NCI-H2029 (cell line): ENCODE measurements around the gene CAPN5.

Experiments
- DNase-seq: peaks from one replicate; lab custom pipeline; 2025; lab: John Stamatoyannopoulos, UW

Gene CAPN5

DNA sequence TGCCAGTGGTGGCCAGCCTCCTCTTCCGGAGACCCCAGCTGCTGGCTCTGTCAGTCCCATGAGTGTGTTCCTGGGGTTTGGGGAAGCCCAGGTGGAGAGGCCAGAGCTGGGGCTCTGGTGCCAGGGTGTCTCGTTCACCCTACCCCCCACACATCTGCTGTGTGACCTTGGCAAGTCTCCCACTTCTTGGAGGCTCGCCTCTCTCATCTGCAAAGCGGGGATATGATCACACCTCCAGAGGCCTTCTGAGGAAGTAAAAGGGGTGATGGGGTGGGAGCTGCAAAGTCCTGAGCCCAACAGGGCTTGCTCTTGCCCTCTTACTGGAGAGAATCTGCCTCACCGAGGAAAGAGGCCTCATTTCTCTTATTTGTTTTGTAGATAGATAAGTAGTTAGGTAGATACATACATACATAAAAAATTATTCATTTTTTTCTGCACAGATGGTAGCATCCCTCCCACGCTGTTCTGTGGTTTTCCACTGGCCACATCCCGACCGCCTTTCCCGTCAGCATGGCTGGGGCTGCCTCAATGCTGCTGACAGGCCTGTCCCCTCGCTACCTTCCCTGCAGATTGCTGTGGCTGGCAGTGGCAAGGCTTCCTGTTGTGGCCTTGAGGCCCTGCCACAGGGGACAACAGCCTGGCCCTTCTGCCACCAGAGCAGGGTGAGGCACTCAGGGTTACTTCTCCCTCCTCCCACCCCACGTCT is 85.2 kb downstream of the CAPN5 start:
- DNase-seq = no peak

DNA sequence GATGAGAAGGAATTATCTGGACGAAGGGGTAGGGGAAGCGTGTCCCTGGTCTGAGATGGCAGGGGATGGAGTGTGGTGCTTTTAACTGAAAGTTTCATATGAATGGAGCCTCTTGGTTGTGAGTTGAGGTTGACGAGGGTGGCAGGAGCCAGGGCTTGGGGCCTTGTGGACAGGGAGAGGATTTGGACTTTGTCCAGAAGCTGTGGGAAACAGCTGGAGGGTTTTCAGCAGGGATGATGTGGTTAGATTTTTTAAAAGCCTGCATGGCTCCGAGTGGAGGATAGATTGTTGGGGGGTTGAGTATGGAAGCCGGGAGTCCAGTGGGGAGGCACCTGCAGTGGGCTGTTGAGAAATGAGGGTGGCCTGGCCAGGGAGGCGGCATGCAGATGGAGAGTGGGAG is 86.1 kb downstream of the CAPN5 start:
- DNase-seq = no peak

DNA sequence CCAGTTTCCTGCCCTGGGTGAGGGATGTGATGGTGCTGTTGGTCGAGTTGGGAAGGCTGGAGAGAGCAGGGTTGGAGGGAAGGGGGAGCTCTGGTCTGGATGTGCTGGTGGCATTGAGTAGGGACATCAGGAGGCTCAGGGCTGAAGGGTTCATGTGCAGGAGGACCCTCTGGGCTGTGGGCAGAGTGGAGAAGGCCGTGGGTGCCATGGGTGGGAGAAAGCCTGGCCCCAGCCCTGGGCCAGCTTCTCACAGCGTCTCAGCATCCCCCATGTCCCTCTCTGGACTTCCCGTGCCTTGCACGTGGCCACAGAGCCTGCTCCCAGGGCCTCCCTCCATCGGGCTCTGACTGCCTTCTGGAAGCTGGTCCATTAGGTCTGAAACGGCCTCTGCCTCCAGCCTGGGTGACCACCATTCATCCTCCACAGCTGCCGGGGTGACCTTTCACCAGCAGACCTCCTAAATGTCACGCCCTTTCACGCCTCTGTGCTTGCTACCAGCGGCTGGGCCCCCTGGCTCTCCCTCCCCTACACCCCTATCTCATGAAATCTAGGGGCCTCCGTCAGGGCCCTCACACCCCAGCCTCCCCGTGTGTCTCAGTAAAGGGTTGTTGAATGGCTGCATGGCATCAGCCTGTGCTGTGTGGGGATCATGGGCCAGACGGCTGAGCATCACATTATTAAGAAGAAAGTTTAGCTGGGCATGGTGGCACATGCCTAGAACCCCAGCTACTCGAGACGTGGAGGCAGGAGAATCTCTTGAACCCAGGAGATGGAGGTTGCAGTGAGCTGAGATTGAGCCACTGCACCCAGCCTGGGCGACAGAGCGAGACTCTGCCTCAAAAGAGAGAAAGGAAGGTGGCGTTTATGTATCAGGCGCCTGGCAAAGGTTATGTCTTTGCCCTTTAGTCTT is 86.8 kb downstream of the CAPN5 start:
- DNase-seq = no peak

DNA sequence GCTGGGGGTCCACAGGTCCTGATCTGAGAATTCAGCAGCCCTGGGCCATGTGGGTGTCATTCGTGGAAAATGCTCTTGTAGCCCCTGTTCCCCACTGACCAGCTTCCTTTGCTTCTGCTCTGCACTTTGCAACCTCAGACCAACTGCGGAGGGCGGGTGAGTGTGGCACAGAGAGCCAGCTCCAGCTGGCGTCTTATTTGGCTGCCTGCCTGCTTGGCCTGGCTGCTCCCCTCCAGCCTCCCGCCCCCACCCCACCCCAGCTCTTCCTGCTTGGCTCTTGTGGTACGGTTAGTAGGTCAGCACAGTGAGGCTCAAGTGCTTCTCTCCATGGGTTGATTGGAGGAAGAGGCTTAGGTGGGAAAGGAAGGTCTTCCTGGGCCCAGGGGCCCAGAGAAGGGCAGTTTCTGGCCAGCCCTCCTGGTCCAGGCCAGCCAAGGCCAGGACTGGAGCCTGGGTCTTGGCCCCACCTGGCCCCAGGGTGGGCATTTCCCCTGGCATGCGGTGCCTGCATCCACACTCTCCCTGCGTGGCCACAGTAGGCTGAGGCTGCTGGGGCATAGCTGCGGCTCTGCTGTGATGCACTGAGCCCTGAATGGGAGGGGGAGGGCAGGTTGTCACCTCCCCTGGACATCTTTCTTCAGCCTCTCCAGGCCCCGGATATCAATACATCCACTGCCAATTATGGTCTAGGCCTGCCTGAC is 87.8 kb downstream of the CAPN5 start:
- peak; percentile 76 for DNase-seq

DNA sequence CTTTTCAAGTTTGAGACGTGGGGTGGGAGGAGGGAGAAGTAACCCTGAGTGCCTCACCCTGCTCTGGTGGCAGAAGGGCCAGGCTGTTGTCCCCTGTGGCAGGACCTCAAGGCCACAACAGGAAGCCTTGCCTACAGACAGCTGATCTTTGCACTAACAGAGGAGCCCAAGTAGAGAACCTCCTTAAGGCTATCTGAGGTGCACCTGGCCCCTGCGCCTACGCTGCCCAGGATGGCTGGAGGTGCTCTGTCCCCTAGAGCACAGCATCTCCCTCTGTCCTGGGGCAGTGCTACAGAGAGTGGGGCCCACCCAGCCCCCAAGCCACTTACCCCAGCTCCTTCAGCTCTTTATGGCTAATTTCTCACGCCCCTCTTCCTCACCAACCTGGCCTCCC is 88.3 kb downstream of the CAPN5 start:
- DNase-seq = no peak

DNA sequence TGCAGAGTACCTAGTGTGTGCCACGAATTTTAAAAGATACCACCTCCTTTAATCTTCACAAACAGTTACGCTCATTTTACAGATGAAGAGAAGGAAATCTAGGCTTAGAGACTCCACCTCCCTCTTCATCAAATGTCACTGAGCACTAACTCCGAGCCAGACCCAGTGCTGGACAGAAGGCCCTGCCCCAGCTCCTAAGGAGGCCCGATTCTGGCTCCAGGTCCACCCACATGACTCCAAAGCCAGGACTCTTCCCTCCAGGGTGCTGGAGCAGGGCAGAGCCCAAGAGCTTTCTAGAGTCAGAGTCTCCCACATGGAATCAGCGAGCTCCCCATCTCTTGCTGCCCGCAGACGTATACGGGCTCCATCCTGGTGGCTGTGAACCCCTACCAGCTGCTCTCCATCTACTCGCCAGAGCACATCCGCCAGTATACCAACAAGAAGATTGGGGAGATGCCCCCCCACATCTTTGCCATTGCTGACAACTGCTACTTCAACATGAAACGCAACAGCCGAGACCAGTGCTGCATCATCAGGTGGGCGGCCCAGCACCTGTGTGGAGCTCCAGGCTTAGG is 88.9 kb downstream of the CAPN5 start:
- no peak for DNase-seq

DNA sequence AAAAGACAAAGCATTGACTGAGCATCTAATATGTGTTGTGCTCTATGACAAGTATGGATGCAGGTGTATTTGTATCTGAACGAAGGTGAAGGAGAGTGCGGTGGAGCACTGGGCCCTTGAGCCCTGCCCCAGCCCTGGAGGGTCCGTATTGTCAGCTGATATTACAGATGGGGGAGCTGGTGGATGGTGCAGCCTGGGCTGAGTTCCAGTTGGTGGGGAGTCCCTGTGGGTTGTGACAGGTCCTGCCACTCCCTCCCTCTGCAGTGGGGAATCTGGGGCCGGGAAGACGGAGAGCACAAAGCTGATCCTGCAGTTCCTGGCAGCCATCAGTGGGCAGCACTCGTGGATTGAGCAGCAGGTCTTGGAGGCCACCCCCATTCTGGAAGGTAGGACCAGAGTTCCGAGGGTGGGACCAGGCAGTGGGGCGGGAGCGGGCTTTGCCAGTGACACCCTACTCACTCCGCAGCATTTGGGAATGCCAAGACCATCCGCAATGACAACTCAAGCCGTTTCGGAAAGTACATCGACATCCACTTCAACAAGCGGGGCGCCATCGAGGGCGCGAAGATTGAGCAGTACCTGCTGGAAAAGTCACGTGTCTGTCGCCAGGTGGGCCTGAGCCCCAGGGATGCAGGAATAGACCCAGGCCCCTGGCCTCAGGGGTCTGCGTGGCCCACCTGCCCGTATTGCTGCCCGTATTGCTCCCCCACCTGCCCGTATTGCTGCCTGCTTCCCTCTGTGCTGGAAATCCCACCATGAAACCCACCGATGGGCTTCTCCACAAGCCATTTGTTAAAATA is 89.8 kb downstream of the CAPN5 start:
- DNase-seq = no peak

DNA sequence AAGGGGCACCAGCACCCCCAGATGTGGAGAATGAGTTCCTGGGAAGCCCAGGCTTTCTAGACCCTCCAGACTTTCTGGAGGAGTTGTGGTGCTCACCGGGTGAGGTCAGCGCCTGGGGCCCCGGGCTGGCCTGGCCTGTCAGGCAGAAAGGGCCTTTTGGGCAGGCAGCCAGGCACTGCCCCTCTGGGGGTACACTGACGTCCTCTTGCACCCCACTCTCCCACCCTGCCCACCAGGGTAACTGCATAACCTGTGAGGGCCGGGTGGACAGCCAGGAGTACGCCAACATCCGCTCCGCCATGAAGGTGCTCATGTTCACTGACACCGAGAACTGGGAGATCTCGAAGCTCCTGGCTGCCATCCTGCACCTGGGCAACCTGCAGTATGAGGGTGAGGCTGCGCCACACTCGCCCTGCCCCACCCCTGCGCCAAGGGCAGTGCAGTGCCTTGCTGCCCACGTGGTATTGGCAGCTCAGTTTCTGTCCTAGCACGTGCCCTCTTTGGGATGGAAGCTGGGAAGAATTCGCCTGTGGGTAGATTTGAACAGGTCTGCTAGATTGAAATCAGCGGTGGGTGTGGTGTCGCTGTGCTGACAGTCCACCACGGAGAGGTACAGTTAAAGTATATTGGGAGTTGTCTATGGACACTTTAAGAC is 91.4 kb downstream of the CAPN5 start:
- no peak for DNase-seq

DNA sequence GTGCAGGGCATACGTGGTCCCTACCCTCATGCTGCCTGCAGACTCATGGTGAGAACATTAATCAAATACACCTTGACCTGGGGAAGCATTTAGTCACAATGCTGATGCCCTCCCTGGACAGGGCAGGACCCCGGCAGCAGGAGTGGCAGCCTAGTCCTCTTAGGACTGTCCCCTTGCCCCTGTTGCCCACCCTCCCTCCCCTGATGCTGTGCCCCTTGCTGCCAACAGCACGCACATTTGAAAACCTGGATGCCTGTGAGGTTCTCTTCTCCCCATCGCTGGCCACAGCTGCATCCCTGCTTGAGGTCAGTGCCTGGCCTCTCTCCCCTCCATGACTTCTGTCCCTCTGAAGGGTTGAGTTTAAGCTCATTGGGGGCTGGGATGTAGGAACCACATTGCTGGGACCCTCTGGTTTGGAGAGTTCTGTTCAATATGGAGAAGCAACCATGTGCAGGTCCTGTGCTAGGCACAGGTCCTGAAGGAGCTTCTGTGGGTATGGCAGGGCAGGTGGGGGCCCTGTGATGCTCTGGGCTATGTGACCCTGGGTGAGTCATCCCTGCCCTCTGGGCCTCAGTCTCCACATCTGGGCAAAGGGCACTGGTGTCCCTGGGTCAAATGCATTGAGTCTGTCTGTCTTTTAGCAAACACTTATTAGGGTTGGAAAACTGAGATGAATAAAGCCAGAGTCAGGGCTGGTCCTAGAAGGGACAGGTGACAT is 92.6 kb downstream of the CAPN5 start:
- no peak for DNase-seq

DNA sequence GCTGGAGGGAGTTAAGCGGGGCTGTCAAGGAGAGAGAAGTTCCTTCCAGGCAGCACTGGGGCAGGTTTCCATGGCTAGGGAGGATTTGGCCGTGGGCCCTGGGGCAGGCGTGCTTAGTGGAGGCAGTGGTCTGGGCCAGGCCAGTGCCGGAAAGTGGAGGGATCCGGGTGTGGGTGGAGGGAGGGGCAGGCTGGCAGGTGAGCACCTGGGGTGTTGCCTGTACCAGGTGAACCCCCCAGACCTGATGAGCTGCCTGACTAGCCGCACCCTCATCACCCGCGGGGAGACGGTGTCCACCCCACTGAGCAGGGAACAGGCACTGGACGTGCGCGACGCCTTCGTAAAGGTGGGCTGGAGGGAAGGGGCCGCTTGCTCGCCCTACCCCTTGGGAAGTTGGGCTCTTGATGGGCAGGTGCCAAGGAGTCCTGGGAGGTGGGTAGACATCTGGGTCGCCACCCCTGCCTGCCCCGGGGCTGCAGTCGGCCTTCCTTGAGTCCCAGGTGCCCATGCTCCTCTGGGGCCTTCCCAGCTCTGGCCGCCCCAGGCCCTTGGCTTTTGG is 93.2 kb downstream of the CAPN5 start:
- DNase-seq = no peak

DNA sequence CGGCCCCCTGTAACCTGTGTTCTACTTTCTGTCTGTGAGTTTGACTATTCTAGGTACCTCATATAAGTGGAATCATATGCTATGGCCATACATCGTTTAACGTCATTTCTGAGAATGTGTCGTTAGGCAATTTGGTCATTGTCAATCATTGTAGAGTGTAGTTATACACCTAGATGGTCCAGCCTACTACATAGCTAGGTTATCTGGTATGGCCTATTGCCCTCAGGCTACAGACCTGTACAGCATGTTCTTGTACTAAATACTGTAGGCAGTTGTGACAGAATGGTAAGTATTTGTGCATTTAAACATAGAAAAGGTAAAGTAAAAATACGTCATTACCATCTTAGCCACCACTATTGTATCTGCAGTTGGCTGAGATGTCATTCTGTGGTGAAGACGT is 96.5 kb downstream of the CAPN5 start:
- DNase-seq = no peak

DNA sequence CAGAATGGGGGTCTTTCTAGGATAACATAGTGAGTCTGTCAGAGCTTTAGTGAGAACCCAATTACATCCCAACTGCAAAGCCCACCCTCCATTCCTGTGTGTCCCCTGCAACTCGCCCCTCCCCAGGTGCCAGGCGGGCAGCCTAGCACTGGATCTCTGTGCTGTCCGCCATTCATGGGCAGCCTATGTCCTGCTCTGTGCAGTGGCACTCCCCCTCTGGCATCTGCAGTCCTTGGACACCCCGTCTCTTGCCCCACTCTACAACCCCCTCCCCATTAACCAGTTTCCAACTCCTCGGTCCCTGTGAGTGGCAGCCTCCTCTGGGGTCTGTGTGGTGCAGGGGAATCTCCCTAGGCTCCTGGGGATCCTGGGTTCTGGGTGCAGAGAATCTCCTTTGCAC is 98.3 kb downstream of the CAPN5 start:
- no peak for DNase-seq

DNA sequence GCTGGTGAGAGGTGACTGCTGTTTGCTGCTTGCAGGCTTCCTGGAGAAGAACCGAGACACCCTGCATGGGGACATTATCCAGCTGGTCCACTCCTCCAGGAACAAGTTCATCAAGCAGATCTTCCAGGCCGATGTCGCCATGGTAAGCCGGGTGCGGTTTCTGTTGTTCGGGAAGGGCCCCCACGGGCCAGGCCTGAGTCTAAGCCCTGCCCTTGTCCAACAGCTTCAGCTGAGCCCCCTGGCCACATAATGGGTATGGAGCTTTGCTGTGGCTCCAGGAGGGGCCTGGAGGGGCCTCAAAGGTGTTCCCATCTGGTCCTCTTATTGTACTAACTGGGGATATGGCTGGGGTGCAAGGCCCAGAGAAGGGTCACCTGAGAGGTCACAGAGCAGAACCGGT is 99.2 kb downstream of the CAPN5 start:
- DNase-seq = no peak

DNA sequence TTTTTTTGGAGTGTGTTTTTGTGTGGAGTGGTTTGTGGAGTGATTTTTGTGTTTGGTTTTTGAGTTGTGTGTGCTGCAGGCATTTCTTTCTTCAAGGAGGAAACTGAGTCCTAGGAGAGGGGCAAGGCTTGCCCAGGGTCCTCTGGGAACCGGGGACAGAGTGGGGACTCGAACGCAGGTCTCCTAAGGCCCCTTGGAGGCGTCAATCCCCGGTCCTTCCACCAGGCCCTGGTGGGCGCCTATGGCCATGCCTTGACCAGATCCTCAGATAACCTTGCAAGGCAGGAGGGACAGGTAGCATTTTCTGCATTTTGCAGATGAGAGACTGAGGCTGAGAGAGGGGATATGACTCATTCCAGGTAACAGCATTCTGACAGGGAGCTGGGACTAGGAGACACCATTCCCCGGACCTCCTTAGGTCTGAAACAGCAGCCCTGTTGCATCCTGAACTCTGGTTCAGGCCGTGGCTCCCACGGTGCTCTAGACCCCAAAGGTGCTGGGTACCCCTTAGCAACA is 100.4 kb downstream of the CAPN5 start:
- no peak for DNase-seq

DNA sequence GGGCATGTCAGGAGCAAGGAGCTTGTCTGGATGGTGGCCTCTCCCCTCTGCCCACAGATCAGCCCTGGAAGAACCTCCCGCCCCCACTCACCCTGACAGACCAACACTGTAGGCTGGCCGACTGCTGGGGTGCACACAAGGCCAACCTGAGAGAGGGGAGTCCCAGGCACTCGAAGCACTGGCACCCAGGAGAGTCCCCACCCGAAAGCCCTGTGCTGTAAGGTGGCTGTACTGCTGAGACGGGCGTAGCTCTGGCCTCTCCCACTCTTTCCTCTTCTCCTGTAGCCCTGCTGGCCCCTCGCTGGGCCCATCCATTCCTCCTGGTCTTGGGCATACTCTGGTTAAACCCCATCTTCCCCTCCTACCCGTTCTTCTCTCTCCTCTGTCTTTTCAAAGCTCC is 101.0 kb downstream of the CAPN5 start:
- no peak for DNase-seq

DNA sequence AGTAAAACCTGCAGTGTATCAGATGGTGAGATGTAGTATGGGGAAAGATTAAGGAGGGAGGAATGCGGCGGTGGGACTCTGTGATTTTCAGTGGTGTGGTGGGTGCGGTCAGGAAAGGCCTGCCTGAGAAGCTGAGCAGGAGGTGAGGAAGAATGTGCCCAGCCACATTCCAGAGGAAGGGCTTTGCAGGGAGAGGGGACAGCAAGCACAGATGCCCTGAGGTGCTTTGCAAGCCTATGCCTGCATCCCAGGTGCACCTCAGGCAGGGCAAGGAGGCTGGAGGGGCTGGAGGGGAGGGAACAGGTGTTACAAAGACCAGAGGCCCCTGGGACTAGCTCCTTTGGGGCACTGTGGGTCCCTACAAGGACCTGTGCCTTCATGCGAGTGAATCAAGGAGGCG is 103.3 kb downstream of the CAPN5 start:
- DNase-seq = no peak

DNA sequence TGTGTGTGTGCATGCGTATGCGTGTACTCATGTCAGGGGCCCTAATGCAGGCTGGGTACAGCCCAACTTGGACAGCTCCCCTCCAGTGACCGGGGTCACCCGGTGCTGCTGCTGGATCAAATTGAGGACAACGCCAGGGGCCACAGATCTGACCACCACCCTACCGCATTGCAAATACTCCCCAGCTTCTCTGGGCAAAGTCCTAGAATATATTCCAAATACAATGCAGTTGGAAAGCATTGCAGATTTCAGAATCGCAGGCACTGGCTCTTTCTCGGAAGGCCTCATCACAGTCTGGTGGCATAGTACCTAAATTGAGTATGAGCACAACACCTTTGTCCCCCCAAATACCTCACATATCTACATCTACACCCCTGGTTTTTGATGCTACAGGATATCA is 104.5 kb downstream of the CAPN5 start:
- no peak for DNase-seq

DNA sequence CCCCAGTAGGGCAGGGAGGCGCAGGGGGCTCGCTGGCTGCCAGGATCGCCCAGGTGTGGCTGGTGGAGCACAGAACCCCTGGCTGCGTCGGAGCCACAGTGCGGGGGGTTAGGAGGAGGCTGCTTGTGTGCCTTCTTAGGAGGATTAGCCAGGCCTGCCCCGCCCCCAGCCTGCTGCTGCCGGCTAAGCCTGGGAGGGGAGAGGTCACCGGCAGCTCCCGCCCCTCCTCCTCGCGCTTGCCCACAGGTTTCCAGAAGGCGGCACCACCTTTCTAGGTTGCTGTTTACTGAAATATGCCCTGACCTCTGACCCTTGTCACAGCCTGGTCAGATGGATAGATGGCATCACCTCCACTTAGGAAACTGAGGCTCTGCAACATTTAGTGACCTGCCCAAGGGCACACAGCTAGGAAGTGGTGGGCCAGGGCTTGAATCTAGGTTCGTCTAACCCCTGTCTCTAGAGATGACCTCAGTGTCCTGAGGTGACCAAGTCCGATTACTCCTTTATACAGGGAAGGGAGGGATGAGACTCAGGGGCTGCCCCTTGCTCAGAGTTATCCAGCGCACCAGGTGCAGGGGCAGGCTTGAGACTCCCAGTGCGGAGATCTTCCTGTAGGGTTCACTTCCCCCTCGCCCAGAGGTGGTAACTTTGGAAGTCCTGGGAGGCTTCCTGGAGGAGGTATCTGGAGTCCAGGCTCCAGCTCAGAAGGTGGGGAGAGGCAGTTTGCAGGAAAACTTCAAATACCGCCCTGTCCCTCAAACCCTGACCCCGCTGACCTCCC is 105.3 kb downstream of the CAPN5 start:
- no peak for DNase-seq

DNA sequence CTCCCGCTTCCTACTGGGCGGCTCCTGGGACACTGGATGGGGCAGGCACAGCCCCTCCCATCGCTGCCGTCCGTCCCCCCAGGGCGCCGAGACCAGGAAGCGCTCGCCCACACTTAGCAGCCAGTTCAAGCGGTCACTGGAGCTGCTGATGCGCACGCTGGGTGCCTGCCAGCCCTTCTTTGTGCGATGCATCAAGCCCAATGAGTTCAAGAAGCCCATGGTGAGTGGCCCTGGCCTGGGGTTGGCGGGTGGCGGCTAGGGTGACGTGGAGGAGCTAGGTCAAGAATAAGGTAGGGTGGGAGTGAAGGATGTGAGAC is 105.9 kb downstream of the CAPN5 start:
- DNase-seq = peak; percentile 36
